Fibroblast of skin of right biceps (primary cell): ENCODE data around the gene FNDC1.

Source experiments
- DNase-seq: peaks from one replicate; pipeline ENCODE4 v3.0.0-alpha.2; 2013

The FNDC1 gene

DNA sequence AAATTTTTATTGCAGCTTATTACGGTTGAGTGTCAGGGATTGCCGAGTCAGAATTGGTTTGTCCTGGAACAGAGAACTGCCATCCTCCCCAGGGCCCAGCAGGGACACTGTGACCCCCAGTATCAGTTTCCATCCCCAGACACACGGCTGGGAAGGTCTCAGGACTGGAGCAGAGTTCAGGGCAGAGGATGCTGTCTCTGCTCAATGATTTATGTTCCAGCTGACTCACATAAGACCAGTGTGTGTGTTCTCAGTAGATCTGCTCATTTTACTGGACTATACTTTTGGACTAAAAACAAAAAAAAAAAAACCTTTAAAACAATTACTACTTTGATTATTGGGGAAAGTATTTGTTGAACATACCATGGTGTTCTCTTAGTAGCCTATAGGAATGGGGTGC lies 44.2 kb downstream of the FNDC1 start:
- no peak for DNase-seq

GRCh38 chr6:159214281-159214680 lies 45.1 kb downstream of the FNDC1 start:
- DNase-seq, result peak; percentile 27

DNA sequence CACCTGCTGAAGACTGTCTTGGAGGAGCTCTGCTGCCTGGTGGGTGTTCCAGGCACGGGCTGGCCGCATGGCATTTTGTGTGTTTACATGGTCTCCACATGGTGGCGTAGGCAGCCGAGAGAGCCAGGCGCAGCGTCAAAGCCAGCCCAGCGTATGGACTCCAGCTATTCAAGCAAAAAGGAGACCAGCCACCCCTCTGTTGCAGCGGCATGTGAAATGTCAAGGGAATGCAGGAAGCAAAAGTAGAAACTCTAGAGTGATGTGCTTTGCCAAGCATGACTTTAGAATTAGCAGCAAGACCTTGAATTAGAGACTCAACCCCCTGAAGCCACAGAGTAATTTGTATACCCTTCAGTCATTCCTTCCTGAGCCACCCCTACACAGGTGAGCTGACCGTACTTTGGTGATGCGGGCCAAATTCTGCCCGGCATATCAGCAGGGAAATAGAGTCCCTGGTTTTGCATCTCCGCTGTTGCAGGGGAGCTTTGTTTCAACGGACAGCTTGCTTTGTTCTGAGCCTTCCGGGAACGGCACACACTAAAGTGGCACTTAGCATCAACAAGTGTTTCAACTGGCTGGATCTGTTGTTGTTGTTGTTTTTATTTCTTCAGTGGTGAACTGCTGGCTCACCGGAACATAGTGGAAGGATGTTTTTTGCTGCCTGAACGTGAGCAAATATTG lies 48.5 kb downstream of the FNDC1 start:
- DNase-seq, result peak; percentile 42

- no peak for DNase-seq
Observed at GRCh38 chr6:159220093-159220492, 50.9 kb downstream of the FNDC1 start.

DNA sequence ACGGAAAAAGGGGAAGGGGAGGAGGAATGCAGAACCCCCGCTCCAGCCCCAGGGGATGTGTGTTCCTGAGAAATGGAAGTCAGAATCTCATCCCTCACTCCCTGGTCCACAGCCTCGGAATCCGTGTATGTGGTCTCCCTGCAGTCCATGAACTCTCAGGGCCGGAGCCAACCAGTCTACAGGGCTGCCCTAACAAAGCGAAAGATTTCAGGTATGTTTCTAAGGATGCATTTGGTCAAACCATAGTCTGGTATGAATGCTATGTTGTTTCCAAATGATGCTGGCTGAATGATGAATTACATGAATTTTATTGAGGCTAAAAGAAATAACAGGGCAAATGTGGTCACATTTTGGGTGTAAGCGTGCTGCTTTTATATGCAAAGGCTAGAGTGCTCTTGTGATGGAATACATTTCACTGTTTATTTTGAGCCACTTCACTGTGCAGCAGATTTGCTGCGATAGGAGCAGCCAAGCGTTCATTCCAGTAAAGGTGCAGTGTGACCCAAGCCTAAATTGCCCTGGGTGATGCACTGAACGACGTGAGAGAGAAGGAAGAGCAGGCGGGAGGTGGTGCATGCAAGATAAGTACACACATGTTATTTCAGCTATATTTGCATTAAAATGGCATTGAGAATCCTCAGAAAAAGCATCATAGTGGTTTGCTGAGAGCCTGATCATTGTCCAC lies 52.4 kb downstream of the FNDC1 start:
- DNase-seq, result peak; percentile 7

GRCh38 chr6:159224452-159224851 lies 55.3 kb downstream of the FNDC1 start:
- no peak for DNase-seq

- no peak for DNase-seq
Observed at GRCh38 chr6:159229651-159230051, 60.5 kb downstream of the FNDC1 start.

DNA sequence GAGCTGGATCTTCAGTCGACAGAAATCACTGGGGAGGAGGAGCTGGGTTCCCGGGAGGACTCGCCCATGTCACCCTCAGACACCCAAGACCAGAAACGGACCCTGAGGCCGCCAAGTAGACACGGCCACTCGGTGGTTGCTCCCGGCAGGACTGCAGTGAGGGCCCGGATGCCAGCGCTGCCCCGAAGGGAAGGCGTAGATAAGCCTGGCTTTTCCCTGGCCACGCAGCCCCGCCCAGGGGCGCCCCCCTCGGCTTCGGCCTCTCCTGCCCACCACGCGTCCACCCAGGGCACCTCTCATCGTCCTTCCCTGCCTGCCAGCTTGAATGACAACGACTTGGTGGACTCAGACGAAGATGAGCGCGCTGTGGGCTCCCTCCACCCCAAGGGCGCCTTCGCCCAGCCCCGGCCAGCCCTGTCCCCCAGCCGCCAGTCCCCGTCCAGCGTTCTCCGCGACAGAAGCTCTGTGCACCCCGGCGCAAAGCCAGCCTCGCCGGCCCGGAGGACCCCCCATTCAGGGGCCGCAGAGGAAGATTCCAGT lies 63.0 kb downstream of the FNDC1 start:
- DNase-seq, result no peak

GRCh38 chr6:159232751-159233150 lies 63.6 kb downstream of the FNDC1 start:
- no peak for DNase-seq

DNA sequence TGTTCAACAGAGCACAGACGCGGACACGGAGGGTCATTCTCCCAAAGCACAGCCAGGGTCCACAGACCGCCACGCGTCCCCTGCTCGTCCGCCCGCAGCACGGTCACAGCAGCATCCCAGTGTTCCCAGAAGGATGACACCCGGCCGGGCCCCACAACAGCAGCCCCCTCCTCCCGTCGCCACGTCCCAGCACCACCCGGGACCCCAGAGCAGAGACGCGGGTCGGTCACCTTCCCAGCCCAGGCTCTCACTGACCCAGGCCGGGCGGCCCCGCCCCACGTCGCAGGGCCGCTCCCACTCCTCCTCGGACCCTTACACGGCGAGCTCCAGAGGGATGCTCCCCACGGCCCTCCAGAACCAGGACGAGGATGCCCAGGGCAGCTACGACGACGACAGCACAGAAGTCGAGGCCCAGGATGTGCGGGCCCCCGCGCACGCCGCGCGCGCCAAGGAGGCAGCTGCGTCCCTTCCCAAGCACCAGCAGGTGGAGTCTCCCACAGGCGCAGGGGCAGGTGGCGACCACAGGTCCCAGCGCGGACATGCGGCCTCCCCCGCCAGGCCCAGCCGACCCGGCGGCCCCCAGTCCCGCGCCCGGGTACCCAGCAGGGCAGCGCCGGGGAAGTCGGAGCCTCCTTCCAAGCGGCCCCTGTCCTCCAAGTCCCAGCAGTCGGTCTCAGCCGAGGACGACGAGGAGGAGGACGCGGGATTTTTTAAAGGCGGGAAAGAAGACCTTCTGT lies 64.3 kb downstream of the FNDC1 start:
- no peak for DNase-seq

DNA sequence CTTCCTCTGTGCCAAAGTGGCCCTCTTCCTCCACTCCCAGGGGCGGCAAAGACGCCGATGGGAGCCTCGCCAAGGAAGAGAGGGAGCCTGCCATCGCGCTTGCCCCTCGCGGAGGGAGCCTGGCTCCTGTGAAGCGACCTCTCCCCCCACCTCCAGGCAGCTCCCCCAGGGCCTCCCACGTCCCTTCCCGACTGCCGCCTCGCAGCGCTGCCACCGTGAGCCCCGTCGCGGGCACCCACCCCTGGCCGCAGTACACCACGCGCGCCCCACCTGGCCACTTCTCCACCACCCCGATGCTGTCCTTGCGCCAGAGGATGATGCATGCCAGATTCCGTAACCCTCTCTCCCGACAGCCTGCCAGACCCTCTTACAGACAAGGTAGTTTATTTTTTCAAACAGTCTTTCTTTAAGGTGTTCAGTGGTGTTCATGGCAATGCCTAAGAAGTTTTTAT lies 64.9 kb downstream of the FNDC1 start:
- no peak for DNase-seq

- no peak for DNase-seq
Observed at GRCh38 chr6:159238920-159239558, 69.8 kb downstream of the FNDC1 start.

DNA sequence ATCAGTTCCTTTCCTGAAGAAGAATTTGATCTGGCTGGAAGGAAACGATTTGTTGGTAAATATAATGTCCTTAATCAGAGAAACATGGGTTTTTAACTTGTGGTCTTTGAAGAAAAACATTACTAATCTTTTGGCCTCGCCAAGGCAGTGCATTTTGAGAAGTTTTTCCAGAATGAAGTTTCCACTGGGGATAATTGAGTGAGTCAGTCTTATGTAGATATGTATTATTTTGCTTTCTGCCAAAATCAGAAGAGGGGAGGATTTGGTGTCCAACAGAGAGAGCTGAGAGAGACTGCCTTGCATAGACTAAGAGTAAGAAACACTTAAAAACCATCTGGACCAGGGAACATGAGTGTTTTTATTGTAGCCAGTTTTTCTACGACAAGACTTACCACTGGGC lies 79.9 kb downstream of the FNDC1 start:
- peak; percentile 59 for DNase-seq

DNA sequence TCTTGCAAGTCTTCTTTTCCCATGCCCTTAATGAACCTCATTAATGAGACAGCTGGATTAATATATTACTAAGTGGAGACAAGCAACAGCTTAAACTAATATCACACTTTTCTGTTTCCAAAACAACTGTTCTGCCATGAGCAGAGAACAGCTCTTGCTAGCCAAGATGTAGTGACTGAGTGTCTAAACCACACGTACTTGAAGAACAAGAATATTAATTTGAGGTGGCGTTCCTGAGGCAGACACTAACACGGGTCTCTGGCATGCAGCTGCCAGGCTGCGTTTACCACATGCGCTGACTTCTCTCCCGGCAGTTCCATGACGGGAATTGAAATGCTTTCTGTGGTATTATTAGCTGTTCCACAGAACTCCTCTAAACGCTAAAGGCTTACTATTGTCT lies 80.6 kb downstream of the FNDC1 start:
- peak; percentile 27 for DNase-seq

GRCh38 chr6:159250633-159251032 lies 81.4 kb downstream of the FNDC1 start:
- no peak for DNase-seq

DNA sequence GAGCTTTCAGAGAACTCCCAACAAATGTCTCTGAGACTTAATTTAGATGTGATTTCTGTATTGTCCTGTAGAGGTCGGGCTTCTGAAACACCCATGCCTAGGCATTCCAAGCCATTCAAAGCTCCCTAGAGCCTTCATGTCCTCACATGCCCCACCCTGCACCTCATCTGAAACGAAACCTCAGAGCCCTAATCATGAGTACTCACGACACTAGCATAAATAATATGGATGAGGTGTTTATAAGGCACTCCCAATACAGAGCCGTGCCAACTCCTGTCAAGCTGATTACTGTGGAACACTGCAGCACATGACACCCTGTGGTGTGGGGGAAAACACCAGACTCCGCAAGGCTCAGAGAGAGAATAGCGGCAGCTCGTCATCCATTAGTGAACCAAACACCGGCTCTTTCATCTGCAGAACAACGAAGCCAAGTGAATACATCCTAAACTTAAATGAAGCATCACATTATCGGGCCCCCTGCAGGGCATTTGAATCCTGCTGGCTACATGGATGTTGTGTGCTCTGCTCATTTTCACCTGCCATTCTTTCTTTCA lies 83.8 kb downstream of the FNDC1 start:
- peak; percentile 61 for DNase-seq

DNA sequence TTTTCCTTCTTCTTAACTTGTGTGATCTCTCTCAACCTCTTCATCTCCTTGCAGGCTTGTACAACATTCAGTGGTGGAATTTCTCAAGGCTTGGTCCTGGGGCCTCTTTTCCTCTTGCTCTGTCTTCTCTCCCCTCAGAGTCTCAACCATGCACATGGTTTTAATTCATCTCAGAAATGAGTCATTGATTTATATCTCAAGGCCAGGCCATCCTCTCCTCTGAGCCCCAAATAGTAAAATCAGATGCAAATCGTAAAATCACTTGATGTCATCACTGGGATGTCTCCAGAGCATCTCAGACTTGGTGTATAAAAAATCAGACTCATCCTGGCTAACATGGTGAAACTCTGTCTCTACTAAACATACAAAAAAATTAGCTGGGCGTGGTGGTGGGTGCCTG lies 85.0 kb downstream of the FNDC1 start:
- DNase-seq, result peak; percentile 70

- no peak for DNase-seq
Observed at GRCh38 chr6:159255434-159255951, 86.3 kb downstream of the FNDC1 start.

DNA sequence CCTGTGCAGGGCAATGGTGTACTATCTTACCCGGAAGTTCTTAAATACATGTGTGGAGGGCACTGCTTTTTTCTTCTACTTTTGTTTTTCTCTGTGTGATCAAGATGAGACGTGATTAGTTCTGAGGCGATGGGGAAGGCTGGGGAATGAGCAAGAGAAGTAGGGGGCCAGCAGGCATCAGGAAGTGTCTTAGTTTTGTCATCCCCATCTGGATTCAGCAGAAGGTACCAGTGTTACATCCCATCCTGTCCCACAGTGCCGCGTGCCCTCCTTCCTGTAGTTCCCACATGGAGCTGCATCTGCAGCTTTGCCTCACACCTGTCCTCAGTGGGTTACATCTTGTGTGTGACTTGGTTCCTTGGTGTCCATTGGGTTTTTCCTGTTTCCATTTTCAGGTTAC lies 86.9 kb downstream of the FNDC1 start:
- no peak for DNase-seq

GRCh38 chr6:159257846-159258245 lies 88.6 kb downstream of the FNDC1 start:
- DNase-seq, result peak; percentile 48

GRCh38 chr6:159259441-159260125 lies 90.4 kb downstream of the FNDC1 start:
- no peak for DNase-seq

- no peak for DNase-seq
Observed at GRCh38 chr6:159260208-159260607, 91.0 kb downstream of the FNDC1 start.
